Nucleus accumbens (tissue), 56 donors: ENCODE data around the gene SMC1A.
"Not testable (repeated sequence)": the region's sequence is repeated elsewhere in the genome, so short reads cannot be mapped to it uniquely, and the experiment has no call there.

ENCODE experiments used
- DNase-seq, 56 donors: peaks; one replicate each; lab custom pipeline; 2025; lab: John Stamatoyannopoulos, UW

SMC1A gene

GRCh38 chrX:53429755-53430154, 7.3 kb upstream of the SMC1A start:
- no peak for DNase-seq

GRCh38 chrX:53422861-53423306, 430 bp upstream of the SMC1A start, which contains the start of gene RIBC1:
TSS of gene RIBC1 (plus strand) at chrX:53422873. CDS start at chrX:53426277, 3,404 bp downstream.
- DNase-seq = peak in 5 of 56 donors; percentile 27 to 52 (median 43)

GRCh38 chrX:53421772-53422085, 725 bp downstream of the SMC1A start:
- peak in 3 of 56 donors; percentile 48 to 63 (median 60) for DNase-seq

- no peak for DNase-seq
These were observed 1.3 kb downstream of the SMC1A start for GRCh38 chrX:53421125-53421524.

- not testable (repeated sequence) for DNase-seq
These were observed 2.1 kb downstream of the SMC1A start for GRCh38 chrX:53420351-53420750.

- no peak for DNase-seq
These were observed 10.0 kb downstream of the SMC1A start for GRCh38 chrX:53412446-53412845.

GRCh38 chrX:53403535-53403934, 18.9 kb downstream of the SMC1A start:
- no peak for DNase-seq

- no peak for DNase-seq
These were observed 24.2 kb downstream of the SMC1A start for GRCh38 chrX:53398216-53398615.

GRCh38 chrX:53395605-53396298, 26.7 kb downstream of the SMC1A start:
- DNase-seq = no peak

GRCh38 chrX:53383376-53384076, 38.9 kb downstream of the SMC1A start:
- DNase-seq = peak in 1 of 56 donors; percentile 1

GRCh38 chrX:53379747-53380146, 42.7 kb downstream of the SMC1A start:
- DNase-seq = no peak

GRCh38 chrX:53379008-53379710, 43.3 kb downstream of the SMC1A start:
- no peak for DNase-seq

- no peak for DNase-seq
These were observed 45.0 kb downstream of the SMC1A start for GRCh38 chrX:53377464-53377863.

GRCh38 chrX:53376888-53377287, 45.6 kb downstream of the SMC1A start:
- no peak for DNase-seq

GRCh38 chrX:53374923-53375322, 47.5 kb downstream of the SMC1A start:
- DNase-seq = no peak

- DNase-seq = peak in 4 of 56 donors; percentile 1 to 5 (median 2)
These were observed 48.1 kb downstream of the SMC1A start for GRCh38 chrX:53374222-53374820.

- no peak for DNase-seq
These were observed 49.1 kb downstream of the SMC1A start for GRCh38 chrX:53373307-53373706.

GRCh38 chrX:53366454-53366853, 56.0 kb downstream of the SMC1A start:
- DNase-seq = not testable (repeated sequence)

- no peak for DNase-seq
These were observed 60.0 kb downstream of the SMC1A start for GRCh38 chrX:53362449-53362848.

- DNase-seq = peak in 26 of 56 donors; percentile 1 to 49 (median 14)
These were observed 64.5 kb downstream of the SMC1A start for GRCh38 chrX:53357799-53358530.
